GM12892 (cell line): ENCODE data around the gene TJP1.

Experiments
- POLR2A ChIP-seq: IDR thresholded peaks from 2 replicates; pipeline ENCODE4 v1.6.1; 2011; ENCODE audit warnings: low read depth, low read length, control low read depth
- POLR2AphosphoS5 ChIP-seq: IDR thresholded peaks from 2 replicates; pipeline ENCODE4 v1.6.1; 2011; ENCODE audit warnings: low read depth, low read length, control low read depth
- TAF1 ChIP-seq: IDR thresholded peaks from 2 replicates; pipeline ENCODE4 v1.6.1; 2011; ENCODE audit warnings: low read depth, mild to moderate bottlenecking, control low read depth, low read length, borderline replicate concordance

GRCh38 chr15:29785642-29786041 lies 36.6 kb downstream of the TJP1 start:
- TF ChIP-seq POLR2A: no peak
- TF ChIP-seq POLR2AphosphoS5: no peak
- TF ChIP-seq TAF1: no peak
